HG02678 (cell line): ENCODE data around the gene ERC1.
"Not testable (repeated sequence)": the region's sequence is repeated elsewhere in the genome, so short reads cannot be mapped to it uniquely, and the experiment has no call there.

Source experiments
- ATAC-seq: cut with Tn5 transposase; IDR thresholded peaks from one replicate; pipeline ENCODE4 v1.9.1; 2021; ENCODE audit warnings: mild to moderate bottlenecking, moderate library complexity; ENCODE audit not compliant: unreplicated experiment

ERC1 gene

DNA sequence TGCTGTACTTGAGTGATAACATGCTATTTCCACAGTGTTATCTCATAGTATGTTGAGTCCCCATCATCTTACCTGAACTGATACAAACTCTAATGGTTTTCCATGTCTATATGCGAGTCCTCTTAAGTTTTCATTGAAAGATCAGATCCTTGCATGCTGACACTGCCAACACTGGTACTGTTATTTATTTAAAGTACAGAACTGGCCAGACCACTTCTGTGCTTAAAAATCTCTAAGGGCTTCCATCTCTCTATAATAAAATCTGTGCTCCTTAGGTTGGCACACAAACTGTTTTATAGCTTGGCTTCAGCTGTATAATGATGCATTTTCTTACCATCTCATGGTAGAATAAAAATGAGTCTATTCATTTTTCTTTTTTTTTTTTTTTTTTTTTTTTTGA is 188.1 kb downstream of the ERC1 start:
- ATAC-seq = no peak

DNA sequence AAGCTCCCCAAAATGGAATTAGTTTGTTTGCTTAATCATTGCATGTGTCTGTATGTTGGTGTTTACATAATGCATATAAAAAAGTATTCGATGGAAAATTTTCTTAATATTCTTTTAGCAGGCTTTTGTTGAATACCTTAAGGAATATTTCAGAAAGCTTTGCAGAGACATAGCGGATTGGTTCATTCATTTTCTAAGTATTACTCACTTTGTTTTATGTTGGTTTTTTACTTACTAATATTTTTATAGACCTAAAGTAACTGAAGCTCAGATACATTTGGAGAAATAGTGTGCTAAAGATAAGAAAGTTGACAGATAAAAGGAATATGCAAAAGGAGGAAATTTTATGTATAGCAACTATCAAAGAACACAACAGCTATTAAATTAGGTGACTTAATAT is 191.0 kb downstream of the ERC1 start:
- no peak for ATAC-seq

- no peak for ATAC-seq
Observed at GRCh38 chr12:1184402-1184801, 193.4 kb downstream of the ERC1 start.

DNA sequence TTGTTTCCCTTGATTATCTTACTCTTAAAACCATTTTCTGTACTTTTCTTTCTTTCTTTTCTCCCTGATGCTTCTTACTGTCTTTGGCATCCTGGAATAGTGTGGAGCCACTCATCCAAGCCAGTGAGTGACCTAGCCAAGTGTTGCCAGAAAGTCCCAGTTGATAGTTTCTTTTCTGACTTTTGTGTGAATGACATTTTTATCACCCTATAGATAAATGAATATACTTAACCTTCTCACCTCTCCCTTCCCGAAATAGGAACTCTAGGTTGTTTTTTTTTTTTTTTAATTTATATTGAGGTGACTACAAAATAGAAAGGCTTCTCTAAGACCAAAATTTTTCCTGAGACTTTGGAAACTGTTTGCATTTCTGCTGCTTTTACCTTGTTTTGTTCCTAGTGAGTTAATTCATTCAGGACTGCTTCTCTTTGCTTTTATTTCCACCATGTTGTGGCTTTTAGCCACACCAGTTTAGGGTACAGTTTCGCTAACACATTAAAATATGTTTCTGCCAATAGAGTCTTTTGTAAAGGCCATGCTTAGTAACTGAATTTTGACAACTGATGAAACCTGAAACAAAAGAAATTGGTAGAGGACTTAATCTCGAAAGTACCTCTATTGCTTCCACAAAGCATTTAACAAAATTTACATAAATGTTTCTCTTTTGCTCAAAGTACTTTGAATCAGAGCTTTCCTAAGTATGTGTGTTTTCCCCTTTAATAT is 194.6 kb downstream of the ERC1 start:
- ATAC-seq = no peak

- ATAC-seq = no peak
Observed at GRCh38 chr12:1186298-1186697, 195.3 kb downstream of the ERC1 start.

DNA sequence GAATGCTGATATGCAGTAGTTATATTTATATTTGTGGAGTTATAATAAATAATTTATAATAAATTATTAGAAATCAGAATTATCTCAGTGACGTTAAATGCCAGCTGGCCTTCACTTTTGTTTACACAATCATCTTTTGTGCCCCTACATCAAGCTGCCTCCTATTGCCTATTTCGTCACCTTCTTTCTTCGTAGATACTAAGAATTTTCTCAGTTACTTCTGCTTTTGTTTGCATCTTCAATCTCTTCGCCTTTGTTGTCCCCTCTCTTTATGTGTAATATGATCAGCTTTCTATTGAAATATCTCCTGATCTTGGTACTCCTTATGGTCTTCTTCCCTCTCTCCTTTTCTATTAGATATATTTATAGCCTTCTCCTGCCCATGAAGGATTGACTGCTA is 197.0 kb downstream of the ERC1 start:
- no peak for ATAC-seq

- no peak for ATAC-seq
Observed at GRCh38 chr12:1189163-1189562, 198.1 kb downstream of the ERC1 start.

DNA sequence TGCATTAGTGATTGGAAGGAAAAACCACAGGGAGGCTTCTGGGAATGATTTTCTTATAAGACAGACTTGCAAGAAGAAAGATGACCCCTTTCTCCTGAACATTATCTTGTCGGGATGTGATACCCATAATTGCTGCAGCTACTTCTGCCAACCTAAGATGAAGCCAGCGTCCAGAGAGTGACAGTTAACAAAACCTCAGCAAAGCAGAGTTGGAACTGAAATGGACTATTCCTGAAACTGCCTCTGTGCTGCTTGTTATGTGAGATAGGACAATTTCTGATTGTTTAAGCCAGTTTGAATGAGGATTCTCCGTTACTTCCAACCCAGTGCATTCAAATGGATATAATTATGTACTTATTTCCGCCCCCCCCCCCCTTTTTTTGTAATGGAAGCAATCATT is 204.5 kb downstream of the ERC1 start:
- no peak for ATAC-seq

DNA sequence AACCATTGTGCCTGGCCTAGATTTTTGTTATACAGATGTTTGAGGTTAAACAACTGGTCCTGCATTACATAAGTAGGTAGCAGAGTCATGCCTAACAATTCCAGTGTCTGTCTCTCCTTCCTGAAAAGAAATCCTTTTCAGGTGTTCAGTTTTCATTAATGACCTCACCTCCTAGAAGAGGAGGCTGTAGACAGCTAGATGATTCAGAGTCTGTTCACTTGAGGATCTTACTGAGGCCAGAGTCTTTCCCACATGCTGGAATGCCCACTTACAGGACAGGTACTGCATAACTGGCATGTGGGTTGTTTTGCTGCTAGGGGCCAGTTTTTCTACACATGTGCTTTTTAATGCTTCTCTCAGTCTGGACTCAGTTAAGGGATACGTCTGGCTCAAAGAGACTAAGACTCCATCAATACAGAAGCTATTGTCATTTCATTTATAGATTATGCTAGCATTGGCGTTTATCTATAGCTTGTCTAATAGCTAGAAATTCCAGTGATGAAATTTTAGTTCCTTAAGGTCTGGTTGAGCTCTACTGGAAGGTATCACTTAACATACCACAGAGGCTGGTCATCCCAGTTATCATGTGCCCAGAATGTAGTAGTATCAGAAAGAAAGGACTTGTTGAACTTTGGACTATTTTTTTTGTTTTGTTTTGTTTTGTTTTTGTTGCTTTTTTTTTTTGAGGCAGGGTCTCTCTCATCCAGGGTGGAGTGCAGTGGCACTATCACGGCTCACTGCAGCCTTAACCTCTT is 206.4 kb downstream of the ERC1 start:
- ATAC-seq = no peak

DNA sequence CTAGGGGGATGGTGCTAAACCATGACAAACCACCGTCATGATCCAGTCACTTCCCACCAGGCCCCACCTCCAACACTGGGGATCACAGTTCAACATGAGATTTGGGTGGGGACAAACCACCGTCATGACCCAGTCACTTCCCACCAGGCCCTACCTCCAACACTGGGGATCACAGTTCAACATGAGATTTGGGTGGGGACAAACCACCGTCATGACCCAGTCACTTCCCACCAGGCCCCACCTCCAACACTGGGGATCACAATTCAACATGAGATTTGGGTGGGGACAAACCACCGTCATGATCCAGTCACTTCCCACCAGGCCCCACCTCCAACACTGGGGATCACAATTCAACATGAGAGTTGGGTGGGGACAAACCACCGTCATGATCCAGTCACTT is 207.8 kb downstream of the ERC1 start:
- not testable (repeated sequence) for ATAC-seq

- no peak for ATAC-seq
Observed at GRCh38 chr12:1199700-1200099, 208.7 kb downstream of the ERC1 start.

DNA sequence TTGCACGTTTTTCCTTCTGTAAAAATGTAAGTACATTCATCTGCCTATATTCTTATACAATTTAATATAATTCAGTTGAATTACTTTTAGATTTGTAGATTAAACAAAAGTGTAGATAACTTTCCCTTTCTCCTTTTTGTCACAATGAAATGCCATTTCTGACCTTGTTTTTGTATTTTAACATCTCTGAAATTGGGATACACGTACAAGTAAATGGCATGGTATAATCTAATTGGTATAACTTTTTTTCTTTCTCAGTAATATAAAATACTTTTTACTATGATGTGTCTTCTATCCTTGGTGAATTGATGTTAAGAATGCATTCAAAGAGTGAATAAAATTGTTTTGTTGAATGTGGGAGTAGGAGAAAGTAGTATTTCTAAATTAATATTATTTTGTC is 210.0 kb downstream of the ERC1 start:
- ATAC-seq = no peak

- no peak for ATAC-seq
Observed at GRCh38 chr12:1201886-1202285, 210.9 kb downstream of the ERC1 start.

DNA sequence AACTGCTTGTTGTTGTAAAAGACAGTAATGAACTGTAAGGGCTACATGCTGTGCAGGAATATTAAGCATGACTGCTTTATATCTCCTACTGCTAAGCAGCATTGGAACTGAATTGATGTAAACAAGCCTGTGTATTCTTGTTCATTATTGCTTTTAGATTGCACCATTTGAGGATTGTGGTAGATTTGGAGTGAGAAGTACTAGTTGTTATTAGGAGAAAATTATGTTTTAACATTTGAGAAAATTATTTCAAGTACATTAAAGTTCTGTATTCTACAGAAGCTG is 212.7 kb downstream of the ERC1 start:
- ATAC-seq = no peak

DNA sequence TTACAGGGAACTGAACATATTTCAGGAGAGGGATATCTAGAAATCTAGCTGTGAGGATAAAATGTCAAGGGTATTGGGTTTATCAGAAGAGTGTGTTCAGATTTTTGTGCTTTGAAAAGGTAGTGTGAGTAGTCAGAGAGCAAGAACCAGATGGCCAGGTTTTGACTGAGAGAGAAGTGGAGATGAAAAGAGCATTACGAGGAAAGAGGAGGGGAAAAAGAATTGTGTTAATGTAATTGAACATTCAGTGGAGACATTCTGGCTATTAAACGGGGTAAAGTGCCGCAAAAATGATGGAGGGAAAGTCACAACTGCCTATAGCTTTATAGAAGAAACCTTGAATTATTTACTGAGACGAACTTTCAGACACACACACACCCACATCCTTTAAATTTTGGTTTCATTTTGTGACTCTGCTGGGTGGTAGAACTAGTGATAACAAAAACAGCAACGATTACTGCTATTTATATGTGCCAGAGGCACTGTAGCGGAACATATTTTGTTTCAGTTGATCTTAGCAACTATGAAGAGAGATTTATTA is 213.6 kb downstream of the ERC1 start:
- peak; percentile 84 for ATAC-seq

- ATAC-seq = no peak
Observed at GRCh38 chr12:1205512-1206060, 214.6 kb downstream of the ERC1 start.

DNA sequence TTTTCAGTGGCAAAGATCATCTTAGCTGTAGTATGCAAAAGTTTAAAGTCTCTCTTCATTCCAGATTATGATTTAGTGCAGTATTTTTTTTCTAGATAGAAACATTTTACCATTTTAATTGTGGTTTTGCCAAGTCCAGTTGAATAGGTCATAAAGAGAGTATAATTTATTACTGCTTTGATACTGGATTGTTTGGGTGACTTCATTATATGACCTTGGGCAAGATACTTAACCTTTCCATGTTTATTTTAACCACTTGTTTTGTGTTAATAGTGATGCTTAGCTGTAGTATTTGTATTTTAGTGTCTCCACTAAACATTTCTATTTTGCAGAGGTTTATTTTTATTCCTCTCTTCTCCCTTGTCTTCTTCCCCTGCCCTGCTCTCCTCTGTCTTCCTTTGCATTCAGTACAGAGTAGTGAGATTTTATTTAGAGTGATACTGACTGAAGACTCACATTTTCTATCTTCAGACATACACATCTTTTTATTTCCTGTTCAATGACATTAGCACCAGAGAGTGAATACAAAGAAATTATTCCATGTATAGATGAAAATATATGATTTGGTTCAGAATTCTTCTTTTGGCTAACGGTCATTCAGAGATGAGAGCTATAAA is 215.2 kb downstream of the ERC1 start:
- ATAC-seq = no peak

GRCh38 chr12:1207276-1207675 is 216.3 kb downstream of the ERC1 start:
- no peak for ATAC-seq

DNA sequence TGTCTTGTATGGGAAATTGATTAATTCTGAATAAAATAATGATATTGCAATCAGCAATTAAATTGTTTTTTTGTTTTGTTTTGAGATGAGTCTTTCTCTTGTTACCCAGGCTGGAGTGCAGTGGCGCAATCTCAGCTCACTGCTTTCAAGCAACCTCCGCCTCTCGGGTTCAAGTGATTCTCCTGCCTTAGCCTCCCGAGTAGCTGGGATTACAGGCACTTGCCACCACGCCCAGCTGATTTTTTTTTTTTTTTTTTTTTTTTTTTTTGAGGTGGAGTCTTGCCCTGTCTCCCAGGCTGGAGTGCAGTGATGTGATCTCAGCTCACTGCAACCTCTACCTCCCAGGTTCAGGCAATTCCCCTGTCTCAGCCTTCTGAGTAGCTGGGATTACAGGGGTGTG is 217.7 kb downstream of the ERC1 start:
- not testable (repeated sequence) for ATAC-seq

- no peak for ATAC-seq
Observed at GRCh38 chr12:1212526-1212925, 221.5 kb downstream of the ERC1 start.

GRCh38 chr12:1213205-1213604 is 222.2 kb downstream of the ERC1 start:
- no peak for ATAC-seq
